ENCODE measurements around the gene DCXR.

The DCXR gene

DNA sequence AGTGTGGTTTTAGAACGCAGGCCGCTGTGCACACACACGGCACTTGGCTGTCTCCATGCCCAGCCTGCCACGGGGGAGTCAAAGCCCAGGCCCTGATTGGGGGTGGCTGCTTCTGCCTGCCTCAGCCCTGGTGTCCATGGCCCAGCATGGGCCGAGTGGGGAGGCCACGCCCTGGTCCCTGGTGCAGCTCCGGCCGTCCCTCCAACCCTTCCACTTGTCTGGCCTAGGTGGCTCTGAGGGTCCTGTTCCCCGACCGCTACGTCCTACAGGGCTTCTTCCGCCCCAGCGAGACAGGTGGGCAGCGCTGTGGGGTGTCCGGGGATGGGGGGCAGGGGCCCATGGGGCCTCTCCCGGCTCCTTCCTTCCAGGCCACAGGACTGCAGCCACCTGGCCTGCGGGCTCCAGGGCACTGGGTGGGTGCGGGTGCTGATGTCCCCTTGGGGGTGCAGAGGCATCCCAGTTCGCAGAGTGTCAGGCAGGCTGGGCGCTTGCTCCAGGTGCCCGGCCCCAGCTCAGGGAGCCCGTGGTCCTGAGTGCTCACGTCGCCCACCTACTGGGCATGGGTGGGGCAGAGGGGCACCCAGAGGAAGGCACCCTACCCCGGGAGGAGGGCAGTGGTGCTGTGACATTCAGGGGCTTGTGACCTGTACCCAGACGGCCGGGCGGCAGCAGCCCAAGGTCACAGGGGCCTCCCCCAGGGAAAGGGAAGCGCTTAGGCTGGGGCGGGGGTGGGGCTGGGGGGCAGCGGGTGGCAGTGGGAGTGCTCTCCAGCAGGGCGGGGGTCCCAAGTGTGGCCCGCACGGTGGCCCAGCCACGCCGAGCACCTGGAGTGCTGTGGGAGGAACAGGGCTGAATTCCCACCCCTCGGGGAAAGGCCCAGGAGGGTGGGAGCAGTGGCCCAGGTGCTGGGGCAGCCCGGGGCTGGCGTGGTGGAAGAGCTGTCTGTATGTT lies 26.6 kb downstream of the DCXR start:
- DNase-seq (ENCODE audit: low read depth) = no peak

DNA sequence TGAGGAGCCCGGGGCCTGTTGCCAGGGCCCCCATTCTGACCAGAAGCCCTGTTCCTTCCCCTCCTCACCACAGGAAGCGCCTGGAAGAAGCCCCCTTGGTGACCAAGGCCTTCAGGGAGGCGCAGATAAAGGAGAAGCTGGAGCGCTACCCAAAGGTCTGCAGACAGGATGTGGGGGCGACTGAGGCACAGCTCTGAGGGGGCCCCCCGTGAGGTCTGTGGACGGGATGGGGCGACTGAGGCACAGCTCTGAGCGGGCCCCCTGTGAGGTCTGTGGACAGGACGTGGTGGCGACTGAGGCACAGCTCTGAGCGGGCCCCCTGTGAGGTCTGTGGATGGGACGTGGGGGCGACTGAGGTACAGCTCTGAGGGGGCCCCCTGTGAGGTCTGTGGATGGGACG lies 28.1 kb downstream of the DCXR start:
- DNase-seq (ENCODE audit: low read depth) = no peak

DNA sequence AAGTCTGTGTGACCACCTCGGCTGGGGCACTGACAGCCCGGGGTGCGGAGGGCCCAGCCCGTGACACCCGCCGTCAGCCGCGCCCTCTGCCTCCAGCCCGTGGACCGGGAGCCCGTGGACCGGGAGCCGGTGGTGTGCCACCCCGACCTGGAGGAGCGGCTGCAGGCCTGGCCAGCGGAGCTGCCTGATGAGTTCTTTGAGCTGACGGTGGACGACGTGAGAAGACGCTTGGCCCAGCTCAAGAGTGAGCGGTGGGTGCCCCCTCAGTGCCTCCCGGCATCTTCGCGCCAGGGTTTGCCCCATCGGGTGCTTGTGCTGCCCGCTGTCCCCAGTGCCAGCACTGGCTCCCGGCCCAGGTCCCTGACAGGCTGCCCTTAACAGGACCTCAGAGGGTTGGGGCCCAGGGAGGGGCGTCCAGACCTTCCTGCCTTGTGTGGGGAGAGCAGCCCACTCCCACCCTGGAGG lies 28.5 kb downstream of the DCXR start:
- no peak for DNase-seq (ENCODE audit: low read depth)

DNA sequence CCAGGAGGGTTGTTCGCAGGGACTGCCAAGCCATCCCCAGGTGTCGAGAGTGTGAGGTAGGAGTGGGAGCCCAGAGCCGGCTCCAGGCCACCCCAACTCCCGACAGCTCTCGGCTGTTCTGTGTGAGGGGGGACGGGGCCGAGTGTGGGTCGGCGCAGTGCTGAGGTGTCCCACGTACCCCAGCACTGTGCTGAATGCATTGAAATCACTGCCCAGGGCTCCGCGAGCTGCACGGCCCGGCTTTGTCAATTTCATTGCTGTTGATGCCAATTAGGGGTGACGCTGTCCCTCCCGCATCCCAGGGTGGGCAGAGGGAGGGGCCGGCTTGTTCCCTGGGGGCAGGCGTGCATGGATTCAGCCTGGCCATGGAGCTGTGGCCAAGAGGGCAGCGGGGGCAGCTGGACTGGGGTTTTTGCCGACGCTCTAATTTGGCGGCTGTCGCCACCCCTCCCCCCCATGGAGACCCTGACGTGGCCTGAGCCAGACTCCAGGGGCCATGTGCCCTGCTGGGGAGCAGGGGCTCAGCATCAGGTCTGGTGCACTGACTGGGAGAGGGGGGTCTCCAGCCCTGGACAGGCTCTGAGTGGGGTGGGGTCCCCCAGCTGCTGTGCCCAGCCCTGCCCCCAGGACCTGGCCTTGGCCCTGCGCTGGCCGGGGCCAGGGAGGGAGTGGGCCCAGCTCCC lies 29.1 kb downstream of the DCXR start:
- no peak for DNase-seq (ENCODE audit: low read depth)

DNA sequence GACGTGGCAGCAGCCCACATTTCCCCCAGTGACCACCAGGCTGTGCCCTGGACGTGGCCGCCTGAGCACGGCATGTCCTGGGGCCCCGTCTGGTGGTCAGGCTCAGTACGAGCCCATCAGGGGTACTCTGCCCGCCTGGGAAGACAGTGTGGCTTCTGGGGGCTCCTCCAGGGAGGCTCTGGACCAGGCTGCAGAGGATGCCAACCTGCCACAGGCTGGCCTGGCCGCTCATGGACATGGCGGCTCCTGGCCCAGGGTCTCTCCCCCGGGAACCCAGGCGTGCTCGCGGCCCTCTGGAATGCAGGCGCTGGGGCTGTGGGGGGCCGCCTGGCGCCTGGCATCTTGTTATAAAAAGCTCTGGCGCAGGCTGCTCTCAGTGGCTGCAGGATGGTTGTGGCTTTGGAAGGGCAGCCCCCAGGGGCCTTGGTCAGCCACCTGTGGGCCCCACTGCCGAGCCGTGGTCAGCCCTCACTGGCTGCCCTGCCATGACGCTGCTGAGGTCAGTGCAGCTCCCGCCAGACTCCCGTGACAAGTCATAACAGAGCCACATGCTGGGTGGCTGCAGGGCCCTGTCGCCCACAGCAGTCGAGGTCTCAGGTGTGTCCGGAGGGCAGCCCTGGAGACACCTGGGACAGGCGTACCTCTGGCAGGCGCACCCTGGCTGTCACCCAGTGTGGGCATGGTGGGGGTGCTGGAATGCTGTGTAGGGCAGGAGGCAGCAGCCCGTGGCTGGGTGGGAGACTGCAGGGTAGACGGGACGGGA lies 29.8 kb downstream of the DCXR start:
- DNase-seq (ENCODE audit: low read depth) = no peak

GRCh38 chr17:82007228-82007494 lies 30.3 kb downstream of the DCXR start:
- DNase-seq (ENCODE audit: low read depth) = no peak

DNA sequence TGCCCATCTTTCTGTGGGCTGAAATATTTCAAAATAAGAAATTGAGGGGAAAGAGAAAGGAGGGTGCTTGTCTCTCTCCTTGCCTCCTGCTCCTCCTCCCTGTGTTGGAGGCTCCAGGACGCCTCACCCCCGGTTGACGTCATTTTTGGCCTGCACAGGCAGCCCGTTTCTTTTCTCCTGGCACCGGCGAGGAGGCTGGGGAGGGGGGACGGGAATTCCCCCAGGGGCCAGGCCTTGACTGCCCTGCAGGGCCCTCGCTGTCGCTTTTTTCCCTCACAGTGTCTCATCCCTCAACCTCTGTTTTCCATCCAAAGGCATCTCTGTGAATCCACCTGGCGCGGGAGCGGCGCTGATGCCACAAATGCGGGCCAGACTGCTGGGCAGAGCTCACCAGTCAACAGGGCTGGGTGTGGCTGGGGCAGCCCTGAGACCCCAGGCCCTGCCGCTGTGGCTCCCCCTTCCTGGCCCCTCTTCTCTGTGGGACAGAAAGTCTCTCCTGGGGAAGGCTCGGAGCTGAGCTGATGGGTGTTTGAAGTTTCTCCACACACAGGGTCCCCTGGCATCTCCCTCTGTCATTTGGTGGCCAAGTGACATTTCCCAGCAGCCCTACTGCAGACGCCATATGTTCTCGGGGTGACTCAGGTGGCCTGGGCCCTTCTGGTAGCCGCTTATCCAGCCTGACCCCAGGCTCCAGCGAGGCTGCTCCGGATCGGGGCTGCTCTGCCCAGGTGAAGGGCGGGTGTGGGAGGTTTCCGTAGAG lies 30.8 kb downstream of the DCXR start:
- DNase-seq (ENCODE audit: low read depth) = no peak

DNA sequence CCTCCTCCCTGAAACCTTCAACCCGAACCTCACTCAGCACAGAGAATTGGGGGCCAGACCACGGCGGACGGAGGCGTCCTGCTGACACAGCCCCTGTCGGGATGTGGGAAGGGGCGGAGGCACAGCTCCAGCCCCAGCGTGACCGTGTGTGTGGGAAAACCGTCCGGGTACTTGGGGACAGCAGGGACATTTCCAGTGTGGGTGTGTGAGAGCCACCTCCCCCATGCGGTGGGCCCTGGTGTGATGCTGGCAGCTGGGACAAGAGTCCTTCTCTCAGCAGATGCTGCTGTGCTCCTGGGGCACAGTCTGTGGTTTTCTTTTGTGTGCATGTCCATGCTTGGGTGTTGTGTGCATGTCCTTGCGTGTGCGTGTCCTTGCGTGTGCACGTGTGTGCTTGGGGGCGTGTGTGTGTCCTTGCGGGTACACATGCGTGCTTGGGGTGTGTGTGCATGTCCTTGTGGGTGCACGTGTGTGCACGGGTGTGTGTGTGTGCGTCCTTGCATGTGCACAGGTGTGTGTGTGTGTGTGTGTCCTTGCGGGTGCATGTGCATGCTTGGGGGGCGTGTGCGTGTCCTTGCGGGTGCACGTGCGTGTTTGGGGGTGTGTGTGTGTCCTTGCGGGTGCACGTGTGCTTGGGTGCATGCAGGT lies 31.7 kb downstream of the DCXR start:
- DNase-seq (ENCODE audit: low read depth) = no peak

- DNase-seq (ENCODE audit: low read depth) = no peak
Observed at GRCh38 chr17:82004517-82005455, 32.7 kb downstream of the DCXR start.

- DNase-seq (ENCODE audit: low read depth) = peak; percentile 92
Observed at GRCh38 chr17:82003411-82004381, 33.8 kb downstream of the DCXR start.

DNA sequence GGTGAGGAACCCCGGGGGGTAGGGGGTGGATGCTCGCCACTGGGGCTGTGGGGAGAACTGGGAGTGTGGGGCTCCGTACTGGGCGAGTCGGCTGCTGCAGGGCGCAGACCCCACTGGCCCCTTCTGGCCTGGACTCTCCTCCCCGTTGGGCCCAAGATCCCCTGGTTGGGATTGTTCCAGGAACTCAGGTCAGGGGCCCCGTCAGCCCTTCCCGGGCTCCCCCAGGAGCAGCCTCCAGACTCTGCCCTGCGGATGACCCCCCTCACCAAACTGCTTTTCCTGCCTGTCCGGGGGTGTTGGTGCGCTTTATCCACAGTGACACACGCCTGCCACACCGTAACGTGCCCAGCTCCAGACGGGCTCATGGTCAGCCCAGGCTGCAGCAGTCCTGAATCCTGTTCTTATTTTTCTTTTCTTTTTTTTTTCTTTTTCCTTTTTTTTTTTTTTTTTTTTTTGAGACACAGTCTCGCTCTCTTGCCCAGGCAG lies 35.9 kb downstream of the DCXR start:
- DNase-seq (ENCODE audit: low read depth) = no peak

- DNase-seq (ENCODE audit: low read depth) = no peak
Observed at GRCh38 chr17:82000803-82001570, 36.5 kb downstream of the DCXR start.

GRCh38 chr17:81999976-82000802 lies 37.3 kb downstream of the DCXR start:
- no peak for DNase-seq (ENCODE audit: low read depth)

- DNase-seq (ENCODE audit: low read depth) = no peak
Observed at GRCh38 chr17:81999587-81999975, 37.9 kb downstream of the DCXR start.

- no peak for DNase-seq (ENCODE audit: low read depth)
Observed at GRCh38 chr17:81998691-81999438, 38.6 kb downstream of the DCXR start.

- DNase-seq (ENCODE audit: low read depth) = no peak
Observed at GRCh38 chr17:81998212-81998611, 39.3 kb downstream of the DCXR start.
